K562 (cell line): Measurements from ENCODE around the gene PEX5L. TPM values are rescaled to one million over a fixed set of nuclear protein-coding genes. Genes with fewer than 3 reads are reported as not detected.

ENCODE experiments used
- ATAC-seq: fragments of 200-7000 bp; cut with Tn5 transposase; 3 replicates; pipeline ENCODE4 v1.9.1; 2020; ENCODE audit warnings: moderate library complexity
- BruUV-seq: library from RNA; stranded (reverse); fragments of 400-500 nt; replicated peaks from 2 replicates; lab custom pipeline; 2021; lab: Mats Ljungman, UMichigan
- CTCF ChIA-PET: fragments of 300-600 bp; formaldehyde crosslinking; extraction: SDS; loops from one replicate; lab custom pipeline; 2021; ENCODE audit warnings: low intra/inter-chr PET ratio; lab: Yijun Ruan, JAX
- POLR2A ChIA-PET: fragments of 300-600, 350-650 bp; sonication (Branson Sonifier 250); formaldehyde crosslinking; extraction: SDS; loops from one replicate; lab custom pipeline; 2021; ENCODE audit warnings: antibody characterized with exemption, inconsistent platforms; lab: Yijun Ruan, JAX
- DNase-seq, 4 experiments: peaks; one replicate each; pipeline versions ENCODE4 v3.0.0 to v3.0.0-alpha.2; 2011 to 2018; ENCODE audit warnings: low spot score in 3 of 4, mixed read lengths in 3 of 4; ENCODE audit errors: extremely low read depth in 1 of 4
- FAIRE-seq: peaks from 2 replicates; lab custom pipeline; 2011; peaks lifted over from hg19 to GRCh38; lab: Jason Lieb, UNC
- H2AFZ ChIP-seq: 2 replicates; pipeline ENCODE4 v1.6.0; 2011; ENCODE audit warnings: low read depth, low read length, control low read depth, inconsistent platforms
- H3K27ac ChIP-seq: fragments of 200-600 bp; 3 replicates; pipeline ENCODE4 v1.8.0; 2011; ENCODE audit warnings: low read depth, mild to moderate bottlenecking, control low read depth, inconsistent platforms, low read length, moderate library complexity, mixed read lengths; ENCODE audit errors: extremely low read depth
- H3K27me3 ChIP-seq, 2 experiments: fragments of 300-600 bp in 1 of 2; 2 replicates in 1 of 2; 3 replicates in 1 of 2; pipeline versions ENCODE4 v1.6.0 to v1.8.0; 2011; ENCODE audit warnings: inconsistent platforms in 2 of 2, low read length in 2 of 2, mild to moderate bottlenecking in 1 of 2, mixed read lengths in 1 of 2, moderate library complexity in 1 of 2; ENCODE audit not compliant: control insufficient read depth in 2 of 2, insufficient read depth in 2 of 2
- H3K36me3 ChIP-seq: fragments of 300-600 bp; 3 replicates; pipeline ENCODE4 v1.8.0; 2011; ENCODE audit warnings: mild to moderate bottlenecking, low read length, inconsistent platforms; ENCODE audit not compliant: control insufficient read depth, insufficient read depth
- H3K4me1 ChIP-seq, 2 experiments: fragments of 200-600 bp in 1 of 2; replicated peaks in 1 of 2; 2 replicates in 1 of 2; 3 replicates in 1 of 2; pipeline versions ENCODE4 v1.5.1 to v1.8.0; 2011; ENCODE audit warnings: inconsistent platforms in 2 of 2, low read length in 2 of 2, mild to moderate bottlenecking in 1 of 2, mixed read lengths in 1 of 2, moderate library complexity in 1 of 2; ENCODE audit not compliant: control insufficient read depth in 2 of 2, insufficient read depth in 2 of 2
- H3K4me2 ChIP-seq: 2 replicates; pipeline ENCODE4 v1.6.1; 2011; ENCODE audit warnings: low read length, control low read depth, inconsistent platforms, mixed read lengths; ENCODE audit not compliant: insufficient read depth
- H3K4me3 ChIP-seq: fragments of 200-600 bp; sonication (generic), shearing (Covaris generic); 2 replicates; pipeline ENCODE4 v1.5.1; 2016; ENCODE audit warnings: control low read depth, inconsistent platforms
- H3K79me2 ChIP-seq: fragments of 200-600 bp; 3 replicates; pipeline ENCODE4 v1.8.0; 2011; ENCODE audit warnings: low read length, inconsistent platforms; ENCODE audit not compliant: control insufficient read depth, insufficient read depth
- H3K9ac ChIP-seq, 2 experiments: 2 replicates each; pipeline versions ENCODE4 v1.6.0 to v1.6.1; 2011; ENCODE audit warnings: low read depth in 2 of 2, low read length in 2 of 2, control low read depth in 1 of 2, inconsistent platforms in 1 of 2, mild to moderate bottlenecking in 1 of 2, mixed read lengths in 1 of 2; ENCODE audit not compliant: insufficient read depth in 1 of 2
- H3K9me1 ChIP-seq: one replicate; pipeline ENCODE4 v1.6.0; 2011; ENCODE audit warnings: inconsistent platforms, mild to moderate bottlenecking, low read length, moderate library complexity; ENCODE audit not compliant: control insufficient read depth, insufficient read depth
- H3K9me3 ChIP-seq: replicated peaks from 2 replicates; pipeline ENCODE4 v1.5.1; 2011; ENCODE audit warnings: low read depth, low read length, inconsistent platforms; ENCODE audit not compliant: control insufficient read depth, insufficient read depth
- H4K20me1 ChIP-seq: replicated peaks from 2 replicates; pipeline ENCODE4 v1.6.1; 2011; ENCODE audit warnings: low read length, inconsistent platforms, mixed read lengths; ENCODE audit not compliant: control insufficient read depth, insufficient read depth
- FOXO4 ChIP-seq: fragments of 450-650 bp; formaldehyde crosslinking; IDR thresholded peaks from 2 replicates; pipeline ENCODE4 v1.4.0; 2020; ENCODE audit warnings: mild to moderate bottlenecking, moderate library complexity
- PRPF4 ChIP-seq: fragments of 200-400 bp; formaldehyde crosslinking; IDR thresholded peaks from one replicate; pipeline ENCODE4 v1.6.1; 2017; ENCODE audit warnings: low read length, low read depth, mild to moderate bottlenecking; ENCODE audit not compliant: insufficient read depth, poor library complexity, severe bottlenecking
- STAT5B ChIP-seq: fragments of 250-450 bp; sonication (Bioruptor Pico); IDR thresholded peaks from 2 replicates; pipeline ENCODE4 v1.8.0; 2021; ENCODE audit warnings: mild to moderate bottlenecking, inconsistent platforms
- ZNF316 ChIP-seq: fragments of 450-650 bp; IDR thresholded peaks from 2 replicates; pipeline ENCODE4 v1.6.1; 2016
- in situ Hi-C: fragments of 300-500 bp; cut with MboI; formaldehyde crosslinking; loops from 4 replicates; pipeline ENCODE4 v1.15.0; 2018; ENCODE audit warnings: inconsistent platforms, mixed read lengths
- intact Hi-C: fragments of 100-400 bp; cut with micrococcal nuclease; formaldehyde crosslinking; loops from 2 replicates; pipeline ENCODE4 v1.14.2; 2022
- polyA plus RNA-seq, 8 experiments: library from polyadenylated mRNA; depleted of rRNA in 4 of 8; stranded (reverse) in 5 of 8; unstranded in 3 of 8; fragments of >200 nt; fragmentation: Nextera tagmentation in 2 of 8; fragmentation: Illumina TruSeq in 1 of 8; extraction: Ambion mirVana in 2 of 8; extraction: Trizol in 1 of 8; gene quantifications; 2 replicates each; pipeline versions ENCODE4 v1.2.1 to v1.2.3, GENCODE V29; 2011 to 2014; ENCODE audit warnings: inconsistent platforms in 1 of 8, missing spikeins in 1 of 8
- total RNA-seq, 7 experiments: library from RNA; depleted of rRNA in 6 of 7; stranded (reverse); fragments of >200 nt in 6 of 7; fragmentation: Illumina TruSeq in 2 of 7; extraction: Trizol in 2 of 7; gene quantifications; 2 replicates each; pipeline versions ENCODE4 v1.2.1 to v1.2.3, GENCODE V29; 2011 to 2021; ENCODE audit warnings: low replicate concordance in 1 of 7
- TF ChIP-seq, protein P1 (sequence below): fragments of 450-650 bp; formaldehyde crosslinking; IDR thresholded peaks from 2 replicates; pipeline ENCODE4 v1.4.0; 2020; ENCODE audit warnings: mild to moderate bottlenecking, moderate library complexity

The PEX5L gene
- total and polyA plus RNA-seq, 9 of the 15 experiments (the other 6 are each of a cell fraction or from before 2014, with no cell fraction given) = not detected

DNA sequence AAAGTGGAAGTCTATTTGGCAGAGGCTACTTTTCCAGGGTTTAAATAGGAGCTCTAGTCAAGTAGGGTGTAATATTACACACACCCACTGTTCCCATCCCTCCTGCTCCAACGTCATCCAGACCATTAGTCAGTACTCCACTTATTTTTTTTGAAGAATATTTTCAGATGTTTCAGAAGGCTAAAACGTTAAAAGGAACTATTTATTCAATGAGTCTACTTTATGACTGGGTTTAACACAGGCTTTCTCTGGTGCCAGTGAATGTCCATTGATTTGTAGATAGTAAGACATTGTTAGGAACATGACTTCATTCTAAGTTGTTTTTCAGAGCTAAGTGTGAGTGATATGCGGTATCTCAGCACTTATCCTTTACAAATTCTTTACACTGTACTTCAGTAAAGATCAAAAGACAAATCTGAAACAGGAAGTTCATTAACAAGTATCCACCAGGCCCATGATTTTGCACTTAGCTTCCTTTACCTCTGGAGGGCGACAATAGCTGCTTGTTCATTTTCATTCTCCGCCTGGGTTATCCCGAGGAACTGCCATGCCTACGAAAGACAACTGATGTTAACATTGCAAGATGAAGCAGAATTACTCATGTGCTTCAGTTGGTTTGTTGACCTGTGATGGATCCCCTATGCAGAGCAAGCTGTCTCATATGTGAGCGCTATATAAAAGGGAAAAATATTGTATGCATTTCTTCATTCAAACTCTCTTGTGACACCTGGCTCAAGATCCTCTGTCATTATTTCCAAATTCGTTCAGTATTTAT, 225.2 kb downstream of the PEX5L start (continued):
- TF ChIP-seq, protein P1, sequence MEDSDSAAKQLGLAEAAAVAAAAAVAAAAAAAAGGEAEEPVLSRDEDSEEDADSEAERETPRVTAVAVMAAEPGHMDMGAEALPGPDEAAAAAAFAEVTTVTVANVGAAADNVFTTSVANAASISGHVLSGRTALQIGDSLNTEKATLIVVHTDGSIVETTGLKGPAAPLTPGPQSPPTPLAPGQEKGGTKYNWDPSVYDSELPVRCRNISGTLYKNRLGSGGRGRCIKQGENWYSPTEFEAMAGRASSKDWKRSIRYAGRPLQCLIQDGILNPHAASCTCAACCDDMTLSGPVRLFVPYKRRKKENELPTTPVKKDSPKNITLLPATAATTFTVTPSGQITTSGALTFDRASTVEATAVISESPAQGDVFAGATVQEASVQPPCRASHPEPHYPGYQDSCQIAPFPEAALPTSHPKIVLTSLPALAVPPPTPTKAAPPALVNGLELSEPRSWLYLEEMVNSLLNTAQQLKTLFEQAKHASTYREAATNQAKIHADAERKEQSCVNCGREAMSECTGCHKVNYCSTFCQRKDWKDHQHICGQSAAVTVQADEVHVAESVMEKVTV (CRISPR knock-in tag) = peak; percentile 32; the same call in 1 of the 2 replicates

DNA sequence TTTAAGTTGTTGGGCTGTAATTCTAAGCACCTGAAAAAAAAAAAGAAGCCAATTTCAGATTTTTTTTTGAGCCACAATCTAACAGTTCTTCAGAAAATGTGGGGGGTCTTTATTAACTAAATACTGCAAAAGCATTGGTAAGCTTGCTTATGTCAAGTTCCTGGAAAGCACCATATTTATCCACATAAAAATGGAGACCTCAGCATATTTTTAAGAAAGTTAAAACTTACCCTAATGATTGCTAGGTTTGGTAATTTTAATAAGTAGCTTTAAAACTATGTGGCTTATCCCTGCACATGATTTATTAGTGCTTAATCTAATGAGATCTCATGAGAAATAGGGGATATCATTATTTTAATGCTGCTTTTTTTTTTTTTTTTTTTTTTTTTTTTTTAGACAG, 227.1 kb downstream of the PEX5L start:
- POLR2A ChIA-PET = no interaction called here
- intact Hi-C loops = loop anchor here (5.0 to 10.0 kb wide), 2 partner anchors 155 to 793 kb away; partner anchors contain the start of genes TTC14 and USP13
- in situ Hi-C loops = no loop called here

More for the DNA sequence above, 227.1 kb downstream of the PEX5L start:
- H3K4me3 ChIP-seq = no peak overlapping the region
- H2AFZ ChIP-seq = no peak overlapping the region
- H3K36me3 ChIP-seq = no peaks in the 10 kb centered on the region
- TF ChIP-seq STAT5B (no peak), ZNF316 (peak; percentile 44; the same call in 1 of the 2 replicates), PRPF4 (no peak), FOXO4 (CRISPR knock-in tag) (no peak)
- TF ChIP-seq, all 486 proteins: peak for 1
- no peak for ATAC-seq
- Histone ChIP-seq H3K4me1 (no peaks in the 10 kb centered on the region), H3K4me2 (no peak overlapping the region), H3K27me3 (peaks cover 4 to 6% of the 10 kb centered on the region in 2 experiments; a peak in 1 of 5 replicates), H3K9me3 (no peaks in the 10 kb centered on the region), H3K9me1 (no peaks in the 10 kb centered on the region), H3K9ac (no peak overlapping the region), H4K20me1 (no peaks in the 10 kb centered on the region), H3K79me2 (no peaks in the 10 kb centered on the region), H3K27ac (no peak overlapping the region)
- no TSS peak for BruUV-seq
- DNase-seq = no peak
- no peak for FAIRE-seq
- CTCF ChIA-PET = no interaction called here
